ENCODE results near the gene TSLP.

DNA sequence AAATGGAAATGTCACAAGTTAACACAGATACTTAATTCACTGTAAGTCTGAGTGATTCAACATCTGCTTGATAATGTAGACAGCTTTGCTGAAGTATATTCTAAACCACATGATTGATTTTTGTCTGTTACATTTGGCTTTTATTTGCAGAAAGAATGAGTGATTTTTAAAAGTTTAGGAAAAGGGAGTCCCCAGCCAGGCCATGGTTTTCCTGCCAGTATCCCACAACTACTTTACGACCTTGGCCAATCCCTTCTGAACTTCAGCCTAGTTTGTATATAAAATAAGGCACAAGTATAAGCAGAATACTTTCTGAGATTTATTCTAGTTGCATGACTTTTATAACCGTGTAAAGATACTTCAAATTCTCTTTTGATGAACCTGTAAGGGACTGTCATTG is 47.7 kb downstream of the TSLP start:
- TF ChIP-seq, protein P1, sequence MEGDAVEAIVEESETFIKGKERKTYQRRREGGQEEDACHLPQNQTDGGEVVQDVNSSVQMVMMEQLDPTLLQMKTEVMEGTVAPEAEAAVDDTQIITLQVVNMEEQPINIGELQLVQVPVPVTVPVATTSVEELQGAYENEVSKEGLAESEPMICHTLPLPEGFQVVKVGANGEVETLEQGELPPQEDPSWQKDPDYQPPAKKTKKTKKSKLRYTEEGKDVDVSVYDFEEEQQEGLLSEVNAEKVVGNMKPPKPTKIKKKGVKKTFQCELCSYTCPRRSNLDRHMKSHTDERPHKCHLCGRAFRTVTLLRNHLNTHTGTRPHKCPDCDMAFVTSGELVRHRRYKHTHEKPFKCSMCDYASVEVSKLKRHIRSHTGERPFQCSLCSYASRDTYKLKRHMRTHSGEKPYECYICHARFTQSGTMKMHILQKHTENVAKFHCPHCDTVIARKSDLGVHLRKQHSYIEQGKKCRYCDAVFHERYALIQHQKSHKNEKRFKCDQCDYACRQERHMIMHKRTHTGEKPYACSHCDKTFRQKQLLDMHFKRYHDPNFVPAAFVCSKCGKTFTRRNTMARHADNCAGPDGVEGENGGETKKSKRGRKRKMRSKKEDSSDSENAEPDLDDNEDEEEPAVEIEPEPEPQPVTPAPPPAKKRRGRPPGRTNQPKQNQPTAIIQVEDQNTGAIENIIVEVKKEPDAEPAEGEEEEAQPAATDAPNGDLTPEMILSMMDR (IDR thresholded peaks at IDR 0.05): no peak
- no peak for TF ChIP-seq POLR2A (IDR thresholded peaks at IDR 0.05)
